HEK293 (cell line): Measurements from ENCODE around the gene COPE.

Source experiments
- CTCF ChIA-PET: fragments of 350-600 bp; formaldehyde crosslinking; extraction: SDS; loops from one replicate; lab custom pipeline; 2021; ENCODE audit warnings: antibody characterized with exemption; lab: Yijun Ruan, JAX
- POLR2A ChIA-PET: fragments of 300-600 bp; formaldehyde crosslinking; extraction: SDS; loops from one replicate; lab custom pipeline; 2020; ENCODE audit warnings: antibody characterized with exemption, inconsistent platforms; lab: Yijun Ruan, JAX
- H3K27ac ChIP-seq: fragments of 200-500 bp; sonication (Bioruptor generic); 2 replicates; pipeline ENCODE4 v1.5.1; 2014; ENCODE audit warnings: low read depth, low read length, control low read depth, inconsistent platforms; ENCODE audit errors: extremely low read depth
- H3K36me3 ChIP-seq, 2 experiments: fragments of 200-500 bp in 1 of 2; sonication (Bioruptor generic) in 1 of 2; 1 replicate in 1 of 2; 2 replicates in 1 of 2; pipeline ENCODE4 v1.5.1; 2014 to 2017; ENCODE audit warnings: inconsistent platforms in 2 of 2, low read length in 2 of 2; ENCODE audit not compliant: control insufficient read depth in 2 of 2, insufficient read depth in 1 of 2
- H3K4me1 ChIP-seq: fragments of 200-500 bp; sonication (Bioruptor generic); 2 replicates; pipeline ENCODE4 v1.5.1; 2014; ENCODE audit warnings: mild to moderate bottlenecking, low read length, inconsistent platforms; ENCODE audit not compliant: control insufficient read depth, insufficient read depth
- H3K4me3 ChIP-seq: 2 replicates; pipeline ENCODE4 v1.5.1; 2011; ENCODE audit warnings: low read depth, mild to moderate bottlenecking, control low read depth, low read length, moderate library complexity
- H3K9me3 ChIP-seq: fragments of 200-500 bp; sonication (Bioruptor generic); 2 replicates; pipeline ENCODE4 v1.5.1; 2014; ENCODE audit warnings: low read depth, low read length, inconsistent platforms; ENCODE audit not compliant: control insufficient read depth, insufficient read depth
- KLF1 ChIP-seq: fragments of 450-650 bp; formaldehyde crosslinking; IDR thresholded peaks from 2 replicates; pipeline ENCODE4 v1.5.1; 2016; ENCODE audit warnings: missing biosample characterization, missing genetic modification characterization
- KLF16 ChIP-seq: fragments of 450-650 bp; formaldehyde crosslinking; IDR thresholded peaks from 2 replicates; pipeline ENCODE4 v1.5.1; 2017; ENCODE audit warnings: missing biosample characterization, missing genetic modification characterization
- KLF8 ChIP-seq: fragments of 450-650 bp; formaldehyde crosslinking; IDR thresholded peaks from 2 replicates; pipeline ENCODE4 v1.5.1; 2016; ENCODE audit warnings: missing biosample characterization, missing genetic modification characterization
- KLF9 ChIP-seq: fragments of 450-650 bp; formaldehyde crosslinking; IDR thresholded peaks from 2 replicates; pipeline ENCODE4 v1.5.1; 2016; ENCODE audit warnings: missing biosample characterization, missing genetic modification characterization, low read depth
- SP2 ChIP-seq: fragments of 450-650 bp; formaldehyde crosslinking; IDR thresholded peaks from 2 replicates; pipeline ENCODE4 v1.5.1; 2016; ENCODE audit warnings: missing biosample characterization, missing genetic modification characterization
- SP7 ChIP-seq: fragments of 450-650 bp; formaldehyde crosslinking; IDR thresholded peaks from 2 replicates; pipeline ENCODE4 v1.5.1; 2016; ENCODE audit warnings: missing biosample characterization, missing genetic modification characterization
- WT1 ChIP-seq: fragments of 450-650 bp; formaldehyde crosslinking; IDR thresholded peaks from 2 replicates; pipeline ENCODE4 v1.5.1; 2016; ENCODE audit warnings: missing biosample characterization, missing genetic modification characterization
- YY2 ChIP-seq: fragments of 450-650 bp; formaldehyde crosslinking; IDR thresholded peaks from 2 replicates; pipeline ENCODE4 v1.5.1; 2016; ENCODE audit warnings: missing biosample characterization, missing genetic modification characterization
- ZBTB48 ChIP-seq: fragments of 450-650 bp; formaldehyde crosslinking; IDR thresholded peaks from 2 replicates; pipeline ENCODE4 v1.5.1; 2016; ENCODE audit warnings: missing biosample characterization, missing genetic modification characterization
- ZBTB7A ChIP-seq: fragments of 450-650 bp; formaldehyde crosslinking; IDR thresholded peaks from 2 replicates; pipeline ENCODE4 v1.5.1; 2016; ENCODE audit warnings: low read depth, missing biosample characterization, missing genetic modification characterization
- ZFP69B ChIP-seq: fragments of 450-650 bp; formaldehyde crosslinking; IDR thresholded peaks from 2 replicates; pipeline ENCODE4 v1.5.1; 2016; ENCODE audit warnings: missing biosample characterization, missing genetic modification characterization
- ZNF112 ChIP-seq: fragments of 450-650 bp; formaldehyde crosslinking; IDR thresholded peaks from 2 replicates; pipeline ENCODE4 v1.5.0; 2017; ENCODE audit warnings: missing biosample characterization, missing genetic modification characterization
- ZNF155 ChIP-seq: fragments of 450-650 bp; formaldehyde crosslinking; IDR thresholded peaks from 2 replicates; pipeline ENCODE4 v1.5.1; 2016; ENCODE audit warnings: missing biosample characterization, missing genetic modification characterization
- ZNF214 ChIP-seq: fragments of 450-650 bp; formaldehyde crosslinking; IDR thresholded peaks from 2 replicates; pipeline ENCODE4 v1.5.1; 2017; ENCODE audit warnings: missing biosample characterization, mild to moderate bottlenecking, missing genetic modification characterization, borderline replicate concordance
- ZNF223 ChIP-seq: fragments of 450-650 bp; formaldehyde crosslinking; IDR thresholded peaks from 2 replicates; pipeline ENCODE4 v1.5.1; 2016; ENCODE audit warnings: missing biosample characterization, missing genetic modification characterization
- ZNF350 ChIP-seq: fragments of 450-650 bp; formaldehyde crosslinking; IDR thresholded peaks from 2 replicates; pipeline ENCODE4 v1.5.0; 2017; ENCODE audit warnings: missing biosample characterization, mild to moderate bottlenecking, missing genetic modification characterization
- ZNF354C ChIP-seq: fragments of 450-650 bp; formaldehyde crosslinking; IDR thresholded peaks from 2 replicates; pipeline ENCODE4 v1.5.1; 2016; ENCODE audit warnings: missing biosample characterization, missing genetic modification characterization, low read depth, borderline replicate concordance
- ZNF423 ChIP-seq: fragments of 450-650 bp; formaldehyde crosslinking; IDR thresholded peaks from 2 replicates; pipeline ENCODE4 v1.5.1; 2016; ENCODE audit warnings: missing biosample characterization, missing genetic modification characterization
- ZNF549 ChIP-seq: fragments of 450-650 bp; IDR thresholded peaks from 2 replicates; pipeline ENCODE4 v1.5.1; 2018; ENCODE audit warnings: missing biosample characterization, missing genetic modification characterization, mild to moderate bottlenecking, inconsistent platforms, moderate library complexity
- ZNF610 ChIP-seq: fragments of 450-650 bp; formaldehyde crosslinking; IDR thresholded peaks from 2 replicates; pipeline ENCODE4 v1.5.1; 2016; ENCODE audit warnings: missing biosample characterization, missing genetic modification characterization, borderline replicate concordance
- ZNF768 ChIP-seq: fragments of 450-650 bp; formaldehyde crosslinking; IDR thresholded peaks from 2 replicates; pipeline ENCODE4 v1.5.1; 2018; ENCODE audit warnings: missing biosample characterization, mild to moderate bottlenecking, missing genetic modification characterization
- ZNF785 ChIP-seq: fragments of 450-650 bp; formaldehyde crosslinking; IDR thresholded peaks from 2 replicates; pipeline ENCODE4 v1.5.1; 2016; ENCODE audit warnings: missing biosample characterization, missing genetic modification characterization
- ZNF830 ChIP-seq: fragments of 450-650 bp; IDR thresholded peaks from 2 replicates; pipeline ENCODE4 v1.5.0; 2018; ENCODE audit warnings: missing biosample characterization, missing genetic modification characterization, low read depth, mild to moderate bottlenecking, moderate library complexity
- ZXDB ChIP-seq: fragments of 450-650 bp; formaldehyde crosslinking; IDR thresholded peaks from 2 replicates; pipeline ENCODE4 v1.5.1; 2016; ENCODE audit warnings: missing biosample characterization, missing genetic modification characterization
- TF ChIP-seq, protein P1 (sequence below): sonication (generic); formaldehyde crosslinking; IDR thresholded peaks from 2 replicates; pipeline ENCODE4 v1.8.1; 2022; ENCODE audit warnings: mild to moderate bottlenecking, moderate library complexity, missing genetic modification reagents
- TF ChIP-seq, protein P2 (sequence below): IDR thresholded peaks from 2 replicates; pipeline ENCODE4 v1.6.1; 2011; ENCODE audit warnings: mild to moderate bottlenecking, low read depth, low read length, borderline replicate concordance
- TF ChIP-seq, protein P3 (sequence below): fragments of 450-650 bp; formaldehyde crosslinking; IDR thresholded peaks from 2 replicates; pipeline ENCODE4 v1.5.1; 2017; ENCODE audit warnings: missing biosample characterization, missing genetic modification characterization
- TF ChIP-seq, protein P4 (sequence below): fragments of 450-650 bp; formaldehyde crosslinking; IDR thresholded peaks from 2 replicates; pipeline ENCODE4 v1.5.1; 2017; ENCODE audit warnings: missing biosample characterization, missing genetic modification characterization
- TF ChIP-seq, protein P5 (sequence below): fragments of 450-650 bp; formaldehyde crosslinking; IDR thresholded peaks from 2 replicates; pipeline ENCODE4 v1.5.1; 2016; ENCODE audit warnings: missing biosample characterization, missing genetic modification characterization, low read depth

The COPE gene

DNA sequence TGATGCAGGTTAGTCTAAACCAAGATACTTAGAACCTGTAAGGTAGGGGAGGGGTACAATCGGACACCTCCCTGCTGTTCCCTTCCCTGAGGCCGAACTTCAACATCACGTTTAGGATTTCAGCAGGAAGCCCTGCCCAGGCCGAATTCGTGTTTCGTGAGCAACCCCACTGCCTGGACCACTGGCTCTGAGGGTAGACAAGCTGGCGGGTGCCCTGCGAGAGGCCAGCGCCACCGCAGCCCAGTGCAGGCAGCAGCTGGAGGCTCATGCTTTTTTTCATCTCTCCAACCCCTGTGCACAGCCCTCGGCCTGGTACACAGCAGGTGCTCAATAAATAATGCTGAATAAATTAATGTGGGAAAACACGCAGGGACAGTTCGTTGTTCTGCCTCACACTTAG, 14.1 kb upstream of the COPE start:
- no peak overlapping the region for H3K27ac ChIP-seq
- no peak overlapping the region for H3K4me3 ChIP-seq
- H3K36me3 ChIP-seq, result peaks cover 3 to 34% of the 10 kb centered on the region in 2 experiments; a peak in 2 of 3 replicates
- H3K4me1 ChIP-seq, result no peaks in the 10 kb centered on the region
- ChIA-PET CTCF (no interaction called here), POLR2A (interaction anchor here (0.6 to 1.8 kb wide), 3 partner anchors 14 to 495 kb away, joined by 3 to 7 read pairs (median 5); partner anchors contain the start of genes COPE and DDX49)
- TF ChIP-seq ZNF610 (no peak), ZBTB48 (tag by site-specific recombination) (no peak), ZXDB (tag by site-specific recombination) (no peak), ZNF350 (tag by site-specific recombination) (no peak)
- TF ChIP-seq, protein P1, sequence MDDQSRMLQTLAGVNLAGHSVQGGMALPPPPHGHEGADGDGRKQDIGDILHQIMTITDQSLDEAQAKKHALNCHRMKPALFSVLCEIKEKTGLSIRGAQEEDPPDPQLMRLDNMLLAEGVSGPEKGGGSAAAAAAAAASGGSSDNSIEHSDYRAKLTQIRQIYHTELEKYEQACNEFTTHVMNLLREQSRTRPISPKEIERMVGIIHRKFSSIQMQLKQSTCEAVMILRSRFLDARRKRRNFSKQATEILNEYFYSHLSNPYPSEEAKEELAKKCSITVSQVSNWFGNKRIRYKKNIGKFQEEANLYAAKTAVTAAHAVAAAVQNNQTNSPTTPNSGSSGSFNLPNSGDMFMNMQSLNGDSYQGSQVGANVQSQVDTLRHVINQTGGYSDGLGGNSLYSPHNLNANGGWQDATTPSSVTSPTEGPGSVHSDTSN (CRISPR knock-in tag), result no peak
- TF ChIP-seq, protein P2, sequence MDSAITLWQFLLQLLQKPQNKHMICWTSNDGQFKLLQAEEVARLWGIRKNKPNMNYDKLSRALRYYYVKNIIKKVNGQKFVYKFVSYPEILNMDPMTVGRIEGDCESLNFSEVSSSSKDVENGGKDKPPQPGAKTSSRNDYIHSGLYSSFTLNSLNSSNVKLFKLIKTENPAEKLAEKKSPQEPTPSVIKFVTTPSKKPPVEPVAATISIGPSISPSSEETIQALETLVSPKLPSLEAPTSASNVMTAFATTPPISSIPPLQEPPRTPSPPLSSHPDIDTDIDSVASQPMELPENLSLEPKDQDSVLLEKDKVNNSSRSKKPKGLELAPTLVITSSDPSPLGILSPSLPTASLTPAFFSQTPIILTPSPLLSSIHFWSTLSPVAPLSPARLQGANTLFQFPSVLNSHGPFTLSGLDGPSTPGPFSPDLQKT, result no peak
- H3K9me3 ChIP-seq, result no peaks in the 10 kb centered on the region

DNA sequence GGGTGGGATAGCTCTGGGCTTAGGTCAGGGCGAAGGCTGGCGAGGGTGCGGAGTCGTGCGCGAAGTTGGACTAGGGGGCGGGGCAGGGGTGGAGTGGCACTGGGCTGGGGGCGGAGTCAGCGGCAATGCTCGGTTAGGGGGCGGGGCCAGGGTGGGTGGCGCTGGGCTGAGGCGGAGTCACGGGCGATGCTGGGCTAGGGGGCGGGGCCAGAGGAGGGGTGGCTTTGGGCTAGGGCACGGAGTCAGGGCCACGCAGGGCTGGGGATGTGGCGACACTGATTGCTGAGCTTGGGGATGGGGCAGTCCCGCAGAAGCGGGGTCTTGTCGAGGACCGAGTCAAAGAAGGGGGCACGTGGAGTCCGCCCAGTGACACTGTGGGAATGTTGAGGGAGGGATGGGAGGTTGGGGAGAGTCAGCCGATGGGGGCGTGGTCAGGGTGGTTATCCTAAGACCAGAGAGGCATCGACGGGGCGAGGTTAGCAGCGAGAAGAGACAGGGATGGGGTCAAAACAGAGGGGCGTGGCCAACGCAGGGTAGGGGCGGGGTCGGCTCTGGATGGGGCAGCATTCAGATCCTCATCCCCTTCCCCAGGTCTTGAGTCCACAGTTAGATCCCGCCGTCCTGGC, 13.1 kb upstream of the COPE start:
- no peaks in the 10 kb centered on the region for H3K9me3 ChIP-seq
- no peaks in the 10 kb centered on the region for H3K4me1 ChIP-seq
- POLR2A ChIA-PET, result interaction anchor here (1.7 to 5.7 kb wide), 2 partner anchors 13 to 55 kb away, joined by 5 to 41 read pairs; partner anchors contain the start of genes COPE and DDX49
- CTCF ChIA-PET, result interaction anchor here (0.6 to 1.1 kb wide), 2 partner anchors 55 to 423 kb away, joined by 3 read pairs; no protein-coding TSS in a partner anchor
- H3K27ac ChIP-seq, result no peak overlapping the region
- TF ChIP-seq ZNF354C (tag by site-specific recombination) (no peak), SP7 (tag by site-specific recombination) (no peak), ZNF214 (tag by site-specific recombination) (no peak), KLF8 (peak; percentile 89), ZXDB (tag by site-specific recombination) (no peak), KLF16 (tag by site-specific recombination) (peak; percentile 37; the same call in 1 of the 2 replicates), ZBTB7A (tag by site-specific recombination) (peak; percentile 67; the same call in 1 of the 2 replicates), ZNF423 (no peak), SP2 (tag by site-specific recombination) (peak; percentile 40), WT1 (peak; percentile 37; the same call in 1 of the 2 replicates), ZNF549 (tag by site-specific recombination) (no peak), ZNF223 (tag by site-specific recombination) (no peak), ZNF830 (tag by site-specific recombination) (no peak), KLF1 (peak; percentile 81), ZFP69B (tag by site-specific recombination) (no peak), ZNF785 (tag by site-specific recombination) (no peak), YY2 (tag by site-specific recombination) (no peak), ZNF112 (tag by site-specific recombination) (no peak), ZNF768 (tag by site-specific recombination) (no peak), ZNF155 (tag by site-specific recombination) (no peak), KLF9 (tag by site-specific recombination) (peak; percentile 85)
- TF ChIP-seq, protein P3, sequence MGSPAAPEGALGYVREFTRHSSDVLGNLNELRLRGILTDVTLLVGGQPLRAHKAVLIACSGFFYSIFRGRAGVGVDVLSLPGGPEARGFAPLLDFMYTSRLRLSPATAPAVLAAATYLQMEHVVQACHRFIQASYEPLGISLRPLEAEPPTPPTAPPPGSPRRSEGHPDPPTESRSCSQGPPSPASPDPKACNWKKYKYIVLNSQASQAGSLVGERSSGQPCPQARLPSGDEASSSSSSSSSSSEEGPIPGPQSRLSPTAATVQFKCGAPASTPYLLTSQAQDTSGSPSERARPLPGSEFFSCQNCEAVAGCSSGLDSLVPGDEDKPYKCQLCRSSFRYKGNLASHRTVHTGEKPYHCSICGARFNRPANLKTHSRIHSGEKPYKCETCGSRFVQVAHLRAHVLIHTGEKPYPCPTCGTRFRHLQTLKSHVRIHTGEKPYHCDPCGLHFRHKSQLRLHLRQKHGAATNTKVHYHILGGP (tag by site-specific recombination), result no peak
- TF ChIP-seq, protein P4, sequence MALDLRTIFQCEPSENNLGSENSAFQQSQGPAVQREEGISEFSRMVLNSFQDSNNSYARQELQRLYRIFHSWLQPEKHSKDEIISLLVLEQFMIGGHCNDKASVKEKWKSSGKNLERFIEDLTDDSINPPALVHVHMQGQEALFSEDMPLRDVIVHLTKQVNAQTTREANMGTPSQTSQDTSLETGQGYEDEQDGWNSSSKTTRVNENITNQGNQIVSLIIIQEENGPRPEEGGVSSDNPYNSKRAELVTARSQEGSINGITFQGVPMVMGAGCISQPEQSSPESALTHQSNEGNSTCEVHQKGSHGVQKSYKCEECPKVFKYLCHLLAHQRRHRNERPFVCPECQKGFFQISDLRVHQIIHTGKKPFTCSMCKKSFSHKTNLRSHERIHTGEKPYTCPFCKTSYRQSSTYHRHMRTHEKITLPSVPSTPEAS (tag by site-specific recombination), result no peak
- TF ChIP-seq, protein P5, sequence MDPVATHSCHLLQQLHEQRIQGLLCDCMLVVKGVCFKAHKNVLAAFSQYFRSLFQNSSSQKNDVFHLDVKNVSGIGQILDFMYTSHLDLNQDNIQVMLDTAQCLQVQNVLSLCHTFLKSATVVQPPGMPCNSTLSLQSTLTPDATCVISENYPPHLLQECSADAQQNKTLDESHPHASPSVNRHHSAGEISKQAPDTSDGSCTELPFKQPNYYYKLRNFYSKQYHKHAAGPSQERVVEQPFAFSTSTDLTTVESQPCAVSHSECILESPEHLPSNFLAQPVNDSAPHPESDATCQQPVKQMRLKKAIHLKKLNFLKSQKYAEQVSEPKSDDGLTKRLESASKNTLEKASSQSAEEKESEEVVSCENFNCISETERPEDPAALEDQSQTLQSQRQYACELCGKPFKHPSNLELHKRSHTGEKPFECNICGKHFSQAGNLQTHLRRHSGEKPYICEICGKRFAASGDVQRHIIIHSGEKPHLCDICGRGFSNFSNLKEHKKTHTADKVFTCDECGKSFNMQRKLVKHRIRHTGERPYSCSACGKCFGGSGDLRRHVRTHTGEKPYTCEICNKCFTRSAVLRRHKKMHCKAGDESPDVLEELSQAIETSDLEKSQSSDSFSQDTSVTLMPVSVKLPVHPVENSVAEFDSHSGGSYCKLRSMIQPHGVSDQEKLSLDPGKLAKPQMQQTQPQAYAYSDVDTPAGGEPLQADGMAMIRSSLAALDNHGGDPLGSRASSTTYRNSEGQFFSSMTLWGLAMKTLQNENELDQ (tag by site-specific recombination), result no peak
- peaks cover 3 to 42% of the 10 kb centered on the region in 2 experiments; a peak in 2 of 3 replicates for H3K36me3 ChIP-seq
- H3K4me3 ChIP-seq, result no peak overlapping the region
